Ovary (tissue), 3 donors: ENCODE data around the gene TECPR2.

ENCODE experiments used
- CTCF ChIP-seq, 3 donors: fragments of 450-650 bp in 2 of 3; fragments of 200-600 bp in 1 of 3; IDR thresholded peaks; one replicate each; pipeline versions ENCODE4 v1.5.1 to v1.8.0; 2016 to 2022; ENCODE audit warnings: antibody characterized with exemption in 3 of 3, mild to moderate bottlenecking in 1 of 3
- EP300 ChIP-seq: sonication (generic); formaldehyde crosslinking; IDR thresholded peaks from one replicate; pipeline ENCODE4 v1.6.1; 2017; ENCODE audit warnings: antibody characterized with exemption
- donor health status: DM: no; HTN: no; CAD: no.

DNA sequence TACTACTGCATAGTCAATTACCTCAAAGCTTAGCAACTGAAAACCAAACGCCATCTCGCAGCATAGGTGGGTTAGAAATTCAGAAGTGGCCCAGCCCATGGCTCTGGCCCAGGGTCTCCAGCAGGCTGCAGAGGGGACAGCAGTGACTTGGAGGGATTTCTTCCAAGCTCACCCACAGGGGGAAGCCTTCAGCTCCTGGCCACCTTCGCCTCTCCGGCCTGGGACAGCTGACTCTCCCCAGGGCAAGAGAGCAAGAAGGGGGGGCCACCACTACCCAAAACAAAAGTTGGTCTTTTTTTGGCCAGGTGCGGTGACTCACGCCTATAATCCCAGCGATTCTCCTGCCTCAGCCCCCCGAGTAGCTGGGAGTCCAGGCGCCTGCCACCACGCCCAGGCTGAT lies 179.0 kb downstream of the TECPR2 start:
- no peak for TF ChIP-seq CTCF (IDR thresholded peaks at IDR 0.05)
- TF ChIP-seq EP300 = no peak
